Measurements from ENCODE around the gene TIMP3.
"Not testable (repeated sequence)": the region's sequence is repeated elsewhere in the genome, so short reads cannot be mapped to it uniquely, and the experiment has no call there.

TIMP3 gene

DNA sequence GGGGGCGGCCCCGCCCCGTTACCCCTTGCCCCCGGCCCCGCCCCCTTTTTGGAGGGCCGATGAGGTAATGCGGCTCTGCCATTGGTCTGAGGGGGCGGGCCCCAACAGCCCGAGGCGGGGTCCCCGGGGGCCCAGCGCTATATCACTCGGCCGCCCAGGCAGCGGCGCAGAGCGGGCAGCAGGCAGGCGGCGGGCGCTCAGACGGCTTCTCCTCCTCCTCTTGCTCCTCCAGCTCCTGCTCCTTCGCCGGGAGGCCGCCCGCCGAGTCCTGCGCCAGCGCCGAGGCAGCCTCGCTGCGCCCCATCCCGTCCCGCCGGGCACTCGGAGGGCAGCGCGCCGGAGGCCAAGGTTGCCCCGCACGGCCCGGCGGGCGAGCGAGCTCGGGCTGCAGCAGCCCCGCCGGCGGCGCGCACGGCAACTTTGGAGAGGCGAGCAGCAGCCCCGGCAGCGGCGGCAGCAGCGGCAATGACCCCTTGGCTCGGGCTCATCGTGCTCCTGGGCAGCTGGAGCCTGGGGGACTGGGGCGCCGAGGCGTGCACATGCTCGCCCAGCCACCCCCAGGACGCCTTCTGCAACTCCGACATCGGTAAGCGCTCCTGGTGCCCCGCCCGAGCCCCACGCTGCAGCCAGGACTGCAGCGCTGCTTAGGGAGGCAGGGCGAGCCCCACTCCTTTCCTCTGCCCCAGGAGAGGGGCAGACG lies at the start of gene TIMP3:
Gene TIMP3 (plus strand): TSS at position 169 of the 700 bp plus-strand sequence. CDS start 297 bp downstream, at position 466.
- in situ Hi-C loops (cut with MboI; ENCODE audit: low sequenced_read_pairs), result no loop called here

DNA sequence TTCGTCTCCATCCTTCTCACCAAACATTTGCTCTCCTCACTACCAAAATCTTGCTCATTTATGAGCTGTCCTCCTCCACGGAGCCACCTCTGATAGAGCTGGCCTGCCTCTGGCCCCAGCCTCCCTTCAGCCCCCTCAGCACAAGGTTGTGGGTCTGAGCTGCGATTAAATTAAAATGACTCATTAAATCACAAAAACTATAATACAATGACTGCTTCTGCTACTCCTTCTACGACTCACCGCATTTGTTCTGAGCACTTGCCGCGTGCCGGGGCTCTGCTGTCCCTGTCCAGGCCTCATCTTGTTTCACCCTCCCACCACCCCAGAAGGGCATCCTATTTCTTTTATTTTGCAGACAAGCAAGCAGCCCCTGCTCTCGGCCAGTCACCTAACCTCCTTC lies 49.2 kb upstream of the TIMP3 start:
- in situ Hi-C loops (cut with MboI; ENCODE audit: low sequenced_read_pairs), result no loop called here

DNA sequence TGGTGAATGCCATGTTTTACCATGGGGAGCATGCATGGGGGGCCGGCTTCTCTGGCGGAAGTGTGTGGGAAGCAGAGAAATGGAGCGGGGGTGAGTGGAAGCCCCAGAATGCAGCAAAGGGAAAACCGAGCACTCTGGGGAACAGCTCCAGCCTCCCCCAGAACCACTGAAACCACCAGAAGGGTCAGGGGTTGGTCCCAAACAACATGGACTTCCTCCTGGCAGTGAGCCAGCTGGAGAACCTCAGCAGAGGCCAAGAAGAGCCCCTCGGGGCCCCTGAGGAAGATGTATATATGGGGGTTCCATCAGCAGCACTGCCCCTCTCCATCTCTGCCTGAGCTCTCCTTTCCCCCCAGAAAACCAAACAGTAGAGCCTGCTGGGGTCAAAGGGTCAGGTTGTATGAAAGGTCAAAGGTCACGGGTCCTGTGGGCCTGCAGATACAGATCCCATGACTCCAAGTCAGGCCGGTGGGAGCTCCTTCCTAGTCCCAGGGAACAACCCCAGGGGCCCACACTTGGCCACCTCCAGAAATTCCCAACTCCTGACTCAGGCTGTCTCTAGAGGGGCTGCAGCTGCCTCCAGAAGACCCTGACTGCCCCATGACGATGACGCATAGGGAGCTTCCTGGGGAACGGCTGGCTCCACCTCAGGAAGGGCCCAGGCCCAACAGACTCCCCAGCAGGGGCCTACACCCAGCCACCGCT lies 48.5 kb upstream of the TIMP3 start:
- in situ Hi-C loops (cut with MboI; ENCODE audit: low sequenced_read_pairs), result no loop called here

DNA sequence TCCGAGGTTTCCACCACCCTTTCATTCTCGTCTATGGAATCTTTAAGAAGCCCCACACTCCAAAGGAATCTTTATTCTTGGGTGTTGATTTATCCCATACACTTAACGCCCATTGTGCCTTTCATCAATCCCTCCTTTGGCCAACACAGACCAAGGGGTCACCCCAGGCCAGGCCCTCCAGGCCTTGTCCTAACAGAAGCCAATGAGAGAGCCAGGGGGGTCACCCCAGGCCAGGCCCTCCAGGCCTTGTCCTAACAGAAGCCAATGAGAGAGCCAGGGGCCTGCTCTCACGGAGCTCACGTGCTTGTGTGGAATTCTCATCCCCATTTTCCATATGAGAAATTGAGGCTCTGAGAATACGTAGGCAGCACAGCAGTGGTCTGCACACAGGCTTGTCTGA lies 47.9 kb upstream of the TIMP3 start:
- in situ Hi-C loops (cut with MboI; ENCODE audit: low sequenced_read_pairs), result no loop called here

DNA sequence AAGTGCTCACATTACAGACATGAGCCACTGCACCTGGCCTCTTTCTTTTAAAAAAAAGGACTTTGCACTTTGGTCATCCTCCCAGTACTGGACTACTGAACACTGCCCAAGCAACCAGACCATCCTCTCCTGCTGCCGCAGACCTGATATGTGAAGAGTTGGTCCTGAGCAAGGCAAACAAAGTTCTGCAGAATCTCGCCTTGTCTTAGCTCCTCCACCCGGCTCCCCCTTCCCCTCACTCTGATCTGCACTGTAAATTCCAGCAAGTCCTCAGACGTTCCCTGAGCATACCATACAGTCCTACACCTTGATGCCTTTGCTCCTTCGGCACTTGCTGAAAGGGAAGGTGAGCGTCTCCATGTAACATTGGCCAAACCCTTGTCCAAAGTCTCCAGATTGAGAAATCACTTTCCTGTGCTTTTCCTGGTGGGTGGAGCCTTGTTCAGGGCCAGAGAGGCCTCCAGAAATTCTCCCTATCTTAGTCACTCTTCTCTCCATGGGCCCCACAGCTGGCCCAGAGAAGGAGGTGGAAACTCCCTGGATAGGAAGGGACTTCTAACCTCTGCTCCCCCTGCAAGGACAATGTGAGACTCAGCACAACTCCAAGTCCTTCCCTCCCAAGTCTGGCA lies 47.0 kb upstream of the TIMP3 start:
- in situ Hi-C loops (cut with MboI; ENCODE audit: low sequenced_read_pairs), result no loop called here

DNA sequence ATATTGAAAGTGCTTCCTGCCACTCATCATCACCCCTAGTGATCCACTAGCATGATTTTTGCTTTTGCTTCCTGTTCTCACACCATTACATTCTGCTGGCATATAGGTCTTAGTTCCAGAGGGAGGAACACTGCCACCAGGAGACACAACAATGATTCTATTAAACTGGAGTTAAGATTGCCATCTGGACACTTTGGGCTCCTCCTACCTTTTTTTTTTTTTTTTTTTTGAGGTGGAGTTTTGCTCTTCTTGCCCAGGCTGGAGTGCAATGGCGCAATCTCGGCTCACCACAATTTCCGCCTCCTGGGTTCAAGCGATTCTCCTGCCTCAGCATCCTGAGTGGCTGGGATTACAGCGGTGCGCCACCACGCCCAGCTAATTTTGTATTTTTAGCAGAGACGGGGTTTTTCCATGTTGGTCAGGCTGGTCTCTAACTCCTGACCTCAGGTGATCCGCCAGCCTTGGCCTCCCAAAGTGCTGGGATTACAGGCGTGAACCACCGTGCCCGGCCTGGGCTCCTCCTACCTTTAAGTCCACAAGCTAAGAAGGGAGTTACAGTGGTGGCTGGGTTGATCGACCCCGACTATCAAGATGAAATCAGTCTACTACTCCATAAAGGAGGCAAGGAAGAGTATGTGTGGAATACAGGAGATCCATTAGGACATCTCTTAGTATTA lies 44.3 kb upstream of the TIMP3 start:
- in situ Hi-C loops (cut with MboI; ENCODE audit: low sequenced_read_pairs), result not testable (repeated sequence)

DNA sequence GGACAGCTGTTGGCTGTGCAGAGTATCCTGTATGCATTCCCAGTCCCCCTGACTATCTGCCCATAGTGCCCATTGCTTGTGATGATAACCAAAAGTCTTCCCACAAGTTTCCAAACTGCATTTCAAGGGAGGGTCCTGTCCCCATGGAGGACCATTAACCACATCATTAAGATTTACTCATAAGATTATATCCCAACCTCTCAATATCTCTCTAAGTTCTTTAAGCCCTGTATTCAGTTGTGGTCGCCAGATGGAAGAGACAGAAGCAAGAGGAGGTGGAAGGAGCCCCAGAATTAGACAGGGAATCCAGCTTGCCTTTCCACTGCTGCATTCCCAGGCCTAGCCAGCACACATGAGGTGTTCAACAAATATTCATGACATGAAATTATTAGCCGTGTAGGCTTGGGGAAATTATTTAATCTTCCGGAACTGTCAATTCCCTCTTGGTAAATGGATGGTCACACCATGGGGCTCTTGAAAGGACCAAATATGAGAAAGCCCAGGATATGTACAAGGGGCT lies 42.6 kb upstream of the TIMP3 start:
- in situ Hi-C loops (cut with MboI; ENCODE audit: low sequenced_read_pairs), result no loop called here

DNA sequence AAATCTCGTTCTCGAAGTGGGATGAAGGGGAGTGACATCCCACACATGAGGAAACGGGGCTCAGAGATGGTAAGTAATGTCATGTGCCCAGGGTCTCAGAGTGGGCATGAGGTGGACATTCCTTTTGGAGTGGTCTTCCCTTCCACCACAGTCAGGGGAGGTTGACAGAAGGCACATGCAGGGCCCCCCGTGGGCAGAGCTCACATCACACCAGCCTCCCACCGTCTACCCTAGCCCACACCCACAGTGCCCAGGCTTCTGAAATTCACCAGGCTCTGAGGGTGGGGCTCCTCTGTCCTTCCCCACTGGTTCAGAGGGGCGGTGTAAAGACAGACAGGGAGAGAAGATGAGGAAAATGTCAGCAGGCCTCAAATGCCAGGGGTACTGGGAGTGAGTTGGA lies 41.1 kb upstream of the TIMP3 start:
- in situ Hi-C loops (cut with MboI; ENCODE audit: low sequenced_read_pairs), result no loop called here

DNA sequence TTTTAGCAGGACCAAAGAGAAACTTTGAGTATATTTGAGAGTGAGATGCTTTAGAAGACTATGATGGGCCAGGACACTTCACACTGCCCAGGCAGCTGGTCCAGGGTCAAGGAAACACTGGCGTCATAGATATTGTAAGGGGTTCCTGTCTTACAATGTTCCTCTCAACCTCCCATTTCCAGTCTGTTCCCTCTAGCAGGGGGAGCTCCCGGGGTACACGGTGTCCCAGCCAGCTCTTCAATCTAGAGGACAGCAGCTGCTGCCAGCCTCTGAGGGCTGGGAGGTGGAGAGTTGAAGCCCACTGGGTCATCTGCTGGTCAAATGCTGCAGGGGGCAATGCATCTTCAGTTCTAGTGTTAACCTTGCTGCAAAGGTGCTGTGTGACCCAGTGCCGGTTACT lies 40.7 kb upstream of the TIMP3 start:
- in situ Hi-C loops (cut with MboI; ENCODE audit: low sequenced_read_pairs), result no loop called here

DNA sequence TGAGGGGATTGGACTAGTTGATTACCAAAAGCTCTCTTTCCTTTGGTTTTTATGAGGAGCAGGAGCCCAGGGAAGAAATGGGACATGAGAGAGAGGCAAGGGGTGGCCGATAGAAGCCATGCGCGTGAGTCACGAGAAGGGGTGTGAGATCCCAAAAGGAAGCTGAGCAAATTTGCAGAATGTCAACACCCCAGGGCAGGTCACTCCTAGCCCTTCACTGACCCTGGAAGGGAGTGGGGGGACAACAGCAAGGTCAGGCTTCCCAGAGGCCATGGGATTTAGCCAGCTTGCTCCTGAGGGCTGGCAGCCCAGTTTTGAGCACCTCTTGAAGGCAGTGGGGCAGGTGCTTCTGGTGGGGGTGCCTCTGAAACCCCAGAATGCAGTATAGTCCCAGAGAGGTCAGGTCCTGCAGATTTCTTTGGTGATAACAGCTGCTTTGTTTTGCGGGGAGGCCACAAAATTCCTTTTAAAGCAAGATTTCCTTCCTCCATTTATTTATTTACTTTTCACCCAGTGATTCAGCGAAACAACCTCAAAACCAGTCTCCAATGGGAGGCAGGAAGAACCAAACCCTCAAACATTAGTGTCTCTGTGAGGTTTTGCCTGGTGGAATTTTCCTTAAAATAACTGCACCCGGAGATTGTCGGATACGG lies 40.1 kb upstream of the TIMP3 start:
- in situ Hi-C loops (cut with MboI; ENCODE audit: low sequenced_read_pairs), result no loop called here

DNA sequence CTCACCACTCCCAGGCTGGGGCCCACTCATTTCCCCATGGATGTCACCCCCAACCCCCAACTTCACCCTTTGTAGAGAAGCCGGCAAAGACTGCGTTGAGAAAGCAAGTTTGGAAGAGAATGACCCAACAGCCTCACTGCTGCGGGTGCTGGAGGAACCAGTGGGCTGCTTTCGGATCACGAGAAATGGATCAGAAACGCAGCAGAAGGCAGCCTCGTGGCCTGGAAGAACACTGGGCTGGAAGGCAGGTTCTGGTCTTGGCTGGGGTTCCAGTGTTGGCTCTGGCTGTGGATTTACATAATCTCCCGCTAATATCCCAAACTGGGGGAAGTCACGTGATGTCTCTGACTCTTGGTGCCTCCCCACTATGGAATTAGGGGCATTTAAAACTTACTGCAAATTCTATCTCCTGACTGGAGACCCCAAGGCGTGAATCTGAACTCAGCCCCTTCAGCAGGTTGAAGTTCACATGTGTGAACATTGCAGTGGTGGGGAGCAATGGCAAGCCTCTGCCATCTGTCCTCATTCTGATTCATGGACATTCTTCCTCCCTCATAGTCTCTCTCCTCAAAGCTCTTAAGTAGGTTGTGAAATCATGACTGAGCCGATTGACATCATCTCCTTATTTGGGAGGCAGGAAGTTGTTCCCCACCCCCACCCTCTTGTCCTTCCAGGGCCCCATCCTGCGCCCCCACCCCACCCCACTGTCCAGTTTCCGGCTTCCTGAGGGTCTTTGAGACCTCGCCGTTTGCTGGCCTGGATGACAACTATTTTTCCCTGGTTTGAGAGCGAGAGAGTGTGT lies 37.0 kb upstream of the TIMP3 start:
- in situ Hi-C loops (cut with MboI; ENCODE audit: low sequenced_read_pairs), result no loop called here

DNA sequence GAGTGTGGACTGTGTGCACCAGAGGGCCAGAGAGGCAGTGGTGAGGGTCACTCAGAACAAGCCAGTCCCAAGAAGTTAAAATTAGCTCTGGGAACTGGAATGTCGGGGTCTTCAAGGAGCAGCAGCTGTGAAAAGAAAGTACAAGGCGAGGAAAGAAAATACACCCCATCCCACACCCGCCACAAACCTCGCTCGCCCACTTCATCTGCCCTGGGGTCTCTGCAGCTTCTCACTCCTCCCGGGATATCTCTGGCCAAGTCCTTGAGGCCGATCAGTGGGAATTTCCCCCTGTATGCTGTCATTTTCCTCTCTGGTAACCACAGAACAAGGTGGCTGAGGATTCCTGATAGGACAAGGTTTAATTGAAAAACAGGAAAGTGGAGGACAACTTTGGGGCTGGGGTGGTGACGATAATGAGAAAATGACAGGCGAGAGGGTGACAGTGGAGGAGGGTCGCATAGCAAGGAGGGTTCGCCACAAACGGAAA lies 36.3 kb upstream of the TIMP3 start:
- in situ Hi-C loops (cut with MboI; ENCODE audit: low sequenced_read_pairs), result no loop called here

DNA sequence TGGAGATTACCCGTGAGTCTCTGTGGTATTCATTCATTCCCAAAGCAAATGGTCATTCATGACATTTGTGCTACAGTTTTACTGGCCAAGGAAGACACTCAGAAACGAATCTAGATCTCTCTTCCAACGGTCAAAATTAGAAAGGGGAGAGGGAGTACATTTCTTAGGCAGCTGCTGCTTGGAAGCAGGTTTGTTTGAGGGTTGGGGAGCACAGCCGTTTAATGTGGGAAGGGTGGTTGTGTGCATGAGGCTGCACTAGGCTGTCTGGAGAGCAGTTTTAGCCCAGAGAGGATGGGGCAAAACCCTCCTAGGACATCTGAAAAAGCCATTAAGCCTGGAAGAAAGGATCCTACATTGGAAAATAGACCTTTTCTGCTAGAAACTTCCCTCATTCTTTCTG lies 29.7 kb upstream of the TIMP3 start:
- in situ Hi-C loops (cut with MboI; ENCODE audit: low sequenced_read_pairs), result no loop called here

DNA sequence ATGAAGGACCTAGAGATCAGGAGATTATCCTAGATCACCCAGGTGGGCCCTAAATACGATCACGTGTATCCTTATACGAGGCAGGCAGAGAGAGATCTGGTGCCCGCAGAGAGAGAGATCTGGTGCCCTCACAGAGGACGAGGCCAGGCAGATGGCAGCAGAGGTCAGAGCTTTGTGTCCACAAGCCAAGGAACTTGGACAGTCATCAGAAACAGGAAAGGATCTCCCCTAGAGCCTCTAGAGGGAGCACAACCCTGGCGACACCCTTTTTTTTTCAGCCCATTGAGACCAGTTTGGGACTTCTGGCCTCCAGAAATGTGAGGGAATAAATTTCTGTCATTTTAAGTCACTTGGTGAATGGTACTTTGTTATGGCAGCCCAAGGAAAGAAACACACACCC lies 25.5 kb upstream of the TIMP3 start:
- in situ Hi-C loops (cut with MboI; ENCODE audit: low sequenced_read_pairs), result no loop called here

DNA sequence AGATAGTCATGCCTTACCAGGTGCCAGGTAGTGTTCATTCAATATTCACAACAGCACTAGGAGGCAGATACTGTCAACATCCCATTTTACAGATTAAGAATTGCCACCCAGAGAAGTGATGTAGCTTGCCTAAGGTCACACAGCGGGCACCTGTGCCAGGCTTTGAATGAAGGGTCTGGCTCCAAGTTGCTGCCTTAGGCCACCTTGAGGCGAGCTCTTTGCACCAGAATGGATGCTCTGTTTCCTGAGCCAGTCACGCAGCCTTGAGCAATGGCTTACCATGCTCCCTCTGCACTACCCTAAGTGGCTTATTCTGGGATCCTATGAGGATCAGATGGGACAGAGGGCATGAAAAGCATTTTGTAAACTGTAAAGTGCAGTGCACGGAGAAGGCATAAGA lies 25.1 kb upstream of the TIMP3 start:
- in situ Hi-C loops (cut with MboI; ENCODE audit: low sequenced_read_pairs), result no loop called here

DNA sequence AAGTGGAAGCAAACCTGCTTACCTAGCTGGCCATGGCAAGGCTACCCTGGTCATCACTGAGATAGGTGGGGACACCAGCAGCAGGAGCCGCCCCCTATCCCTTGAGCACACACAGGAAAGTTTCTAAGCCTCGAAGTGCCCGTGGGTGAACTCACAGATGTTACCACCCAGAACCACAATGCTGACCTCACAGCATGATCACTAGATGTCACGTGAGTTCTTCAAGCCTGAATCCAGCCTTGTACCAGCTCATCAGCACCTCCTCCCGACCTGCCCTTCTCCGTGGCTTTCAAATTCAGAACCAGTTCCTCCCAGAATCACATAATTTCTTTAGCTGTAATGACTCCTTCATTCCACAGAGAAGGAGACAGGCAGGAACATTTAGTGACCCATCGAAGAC lies 24.7 kb upstream of the TIMP3 start:
- in situ Hi-C loops (cut with MboI; ENCODE audit: low sequenced_read_pairs), result no loop called here

DNA sequence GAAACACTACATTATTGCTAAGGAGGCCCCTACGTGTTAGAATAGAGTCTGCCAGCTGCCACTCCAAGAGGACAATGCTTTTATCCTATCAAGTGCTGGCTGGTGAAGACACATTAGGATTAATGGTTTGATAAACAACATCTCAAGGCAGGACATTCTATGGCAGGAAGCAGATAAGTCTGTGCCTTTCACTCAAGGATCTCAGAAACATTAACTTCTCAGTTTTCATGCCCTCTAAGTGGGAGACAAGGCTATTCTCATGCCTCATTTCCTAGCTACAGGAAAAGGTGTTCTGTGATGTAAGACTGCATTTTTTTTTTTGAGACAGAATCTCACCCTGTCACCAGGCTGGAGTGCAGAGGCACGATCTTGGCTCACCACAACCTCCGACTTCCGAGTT lies 23.5 kb upstream of the TIMP3 start:
- in situ Hi-C loops (cut with MboI; ENCODE audit: low sequenced_read_pairs), result no loop called here

DNA sequence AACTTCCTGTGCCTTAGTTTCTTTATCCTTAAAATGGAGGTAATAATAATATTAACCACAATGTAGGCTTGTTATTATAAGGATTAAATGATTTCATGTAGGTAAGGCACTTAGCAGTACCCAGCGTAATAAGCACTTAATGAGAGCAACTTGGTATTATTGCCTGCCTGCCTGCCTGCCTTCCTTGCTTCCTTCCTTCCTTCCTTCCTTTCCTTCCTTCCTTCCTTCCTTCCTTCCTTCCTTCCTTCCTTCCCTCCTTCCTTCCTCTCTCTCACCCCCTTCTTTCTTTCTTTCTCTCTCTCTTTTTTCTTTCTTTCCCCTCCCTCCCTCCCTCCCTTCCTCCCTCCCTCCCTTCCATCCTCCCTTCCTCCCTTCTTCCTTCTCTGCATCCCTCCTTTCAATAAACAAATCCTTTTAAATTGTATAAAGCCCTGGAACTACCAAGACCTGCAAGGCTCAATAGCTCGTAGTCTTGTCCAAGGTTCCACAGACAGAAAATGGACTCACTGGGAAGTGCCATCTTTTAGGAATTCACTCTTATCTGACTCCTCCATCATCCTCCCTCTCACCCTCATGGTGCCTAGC lies 20.7 kb upstream of the TIMP3 start:
- in situ Hi-C loops (cut with MboI; ENCODE audit: low sequenced_read_pairs), result no loop called here

DNA sequence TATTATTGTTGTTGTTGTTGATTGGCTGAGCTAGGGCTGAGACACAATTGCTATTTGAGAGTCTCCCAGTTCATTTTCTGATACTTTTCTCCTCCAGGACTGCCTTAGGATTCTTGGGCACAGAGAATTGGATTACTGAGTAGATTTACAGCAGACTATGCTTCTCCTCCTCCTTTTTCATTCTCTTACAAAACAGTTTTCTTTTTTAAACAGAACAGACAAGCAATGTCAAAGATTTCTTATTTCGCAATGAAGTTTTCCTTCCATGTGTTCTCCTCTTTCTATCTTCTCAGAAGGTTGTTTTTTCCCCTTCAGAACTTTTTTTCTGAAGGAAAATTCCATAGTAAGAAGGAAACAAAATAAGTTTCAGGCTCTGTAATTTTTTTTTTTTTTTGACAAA lies 19.8 kb upstream of the TIMP3 start:
- in situ Hi-C loops (cut with MboI; ENCODE audit: low sequenced_read_pairs), result no loop called here
